ENCODE data around the gene CFAP70.

DNA sequence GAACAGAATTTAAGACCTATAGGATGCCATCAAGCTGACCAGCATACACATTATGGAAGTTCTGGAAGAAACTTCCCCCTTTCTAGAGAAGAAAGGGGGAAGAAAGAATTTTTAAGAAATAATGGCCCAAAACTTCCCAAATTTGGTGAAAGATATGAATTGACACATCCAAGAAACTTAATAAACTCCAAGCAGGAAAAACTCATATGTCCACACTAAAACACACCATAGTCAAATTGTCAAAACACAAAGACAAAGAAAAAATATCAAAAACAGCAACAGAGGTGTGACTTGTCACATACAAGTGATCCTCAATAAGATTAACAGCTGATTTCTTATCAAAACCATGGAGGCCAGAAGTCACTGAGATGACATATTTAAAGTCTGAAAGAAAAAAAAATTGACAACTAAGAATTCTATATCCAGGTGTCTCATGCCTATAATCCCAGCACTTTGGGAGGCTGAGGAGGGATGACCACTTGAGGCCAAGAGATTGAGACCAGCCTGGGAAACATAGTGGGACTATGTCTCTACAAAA, 52.4 kb downstream of the CFAP70 start:
- no peak for TF ChIP-seq CTCF (conservative IDR thresholded peaks at IDR 0.05; ENCODE audit: low read depth, low read length)
- TF ChIP-seq EZH2phosphoT487 (IDR thresholded peaks at IDR 0.05; ENCODE audit: borderline replicate concordance, low read length): no peak
